HepG2 (cell line): ENCODE measurements around the gene SAP25. TPM values are rescaled to one million over a fixed set of nuclear protein-coding genes. Genes with fewer than 3 reads are reported as not detected.

ENCODE experiments used
- CCAR2 ChIP-seq: fragments of 200-400 bp; formaldehyde crosslinking; optimal IDR thresholded peaks from 2 replicates; pipeline ENCODE3; 2018; ENCODE audit warnings: low read depth, mild to moderate bottlenecking, low read length, moderate library complexity
- DZIP1 ChIP-seq: sonication (generic); formaldehyde crosslinking; IDR thresholded peaks from 2 replicates; pipeline ENCODE4 v1.5.0; 2020; ENCODE audit warnings: mild to moderate bottlenecking, missing genetic modification reagents
- GLI4 ChIP-seq: sonication (generic); formaldehyde crosslinking; IDR thresholded peaks from 2 replicates; pipeline ENCODE4 v1.5.1; 2020; ENCODE audit warnings: missing genetic modification reagents, mild to moderate bottlenecking, moderate library complexity, borderline replicate concordance
- HOXD1 ChIP-seq: sonication (generic); formaldehyde crosslinking; IDR thresholded peaks from 2 replicates; pipeline ENCODE4 v1.5.0; 2020; ENCODE audit warnings: missing genetic modification reagents
- POGZ ChIP-seq: sonication (generic); formaldehyde crosslinking; IDR thresholded peaks from 2 replicates; pipeline ENCODE4 v1.4.0; 2020; ENCODE audit warnings: mild to moderate bottlenecking, missing genetic modification reagents
- POLR2AphosphoS5 ChIP-seq: IDR thresholded peaks from 2 replicates; pipeline ENCODE4 v1.6.1; 2012; ENCODE audit warnings: low read depth, low read length
- TEAD3 ChIP-seq: optimal IDR thresholded peaks from 2 replicates; pipeline ENCODE3; 2016; ENCODE audit warnings: borderline replicate concordance
- THAP11 ChIP-seq: IDR thresholded peaks from 2 replicates; pipeline ENCODE4 v1.6.1; 2016; ENCODE audit warnings: missing biosample characterization, missing genetic modification reagents
- THAP9 ChIP-seq: sonication (generic); formaldehyde crosslinking; IDR thresholded peaks from 2 replicates; pipeline ENCODE4; 2020; ENCODE audit warnings: missing genetic modification reagents, mild to moderate bottlenecking, borderline replicate concordance
- ZBTB33 ChIP-seq: sonication (generic); formaldehyde crosslinking; IDR thresholded peaks from 2 replicates; pipeline ENCODE4 v1.4.0; 2020; ENCODE audit warnings: missing genetic modification reagents
- ZFX ChIP-seq: sonication (generic); formaldehyde crosslinking; IDR thresholded peaks from 2 replicates; pipeline ENCODE4 v1.4.0; 2020; ENCODE audit warnings: mild to moderate bottlenecking, low read depth, missing genetic modification reagents, moderate library complexity
- ZNF251 ChIP-seq: sonication (generic); formaldehyde crosslinking; IDR thresholded peaks from 2 replicates; pipeline ENCODE4 v1.9.0; 2021; ENCODE audit warnings: mild to moderate bottlenecking, missing genetic modification reagents
- ZNF253 ChIP-seq: sonication (generic); formaldehyde crosslinking; IDR thresholded peaks from 2 replicates; pipeline ENCODE4 v1.8.0; 2022; ENCODE audit warnings: mild to moderate bottlenecking, missing genetic modification reagents, borderline replicate concordance
- ZNF260 ChIP-seq: sonication (generic); formaldehyde crosslinking; IDR thresholded peaks from 2 replicates; pipeline ENCODE4 v1.4.0; 2020; ENCODE audit warnings: missing genetic modification reagents, low read depth, mild to moderate bottlenecking, borderline replicate concordance
- ZNF549 ChIP-seq: sonication (generic); formaldehyde crosslinking; IDR thresholded peaks from 2 replicates; pipeline ENCODE4 v1.5.0; 2020; ENCODE audit warnings: missing genetic modification reagents
- ZNF687 ChIP-seq: sonication (generic); formaldehyde crosslinking; IDR thresholded peaks from 2 replicates; pipeline ENCODE4 v1.5.1; 2020; ENCODE audit warnings: mild to moderate bottlenecking, missing genetic modification reagents, moderate library complexity
- ZNF780A ChIP-seq: sonication (generic); formaldehyde crosslinking; IDR thresholded peaks from 2 replicates; pipeline ENCODE4 v1.8.0; 2022; ENCODE audit warnings: mild to moderate bottlenecking, missing genetic modification reagents, moderate library complexity
- polyA plus RNA-seq, 8 experiments: library from polyadenylated mRNA; depleted of rRNA in 3 of 8; stranded (reverse) in 7 of 8; unstranded in 1 of 8; fragments of >200 nt; fragmentation: Illumina TruSeq in 4 of 8; extraction: Trizol in 4 of 8; gene quantifications; 2 replicates each; pipeline versions ENCODE4 v1.2.1 to v1.2.3, GENCODE V29; 2011 to 2016; ENCODE audit warnings: low read depth in 4 of 8, missing spikeins in 1 of 8, mixed read lengths in 1 of 8; ENCODE audit not compliant: insufficient read depth in 1 of 8
- total RNA-seq, 5 experiments: library from RNA; depleted of rRNA; stranded (reverse); fragments of >200 nt; fragmentation: Illumina TruSeq; extraction: Trizol; gene quantifications; 2 replicates each; pipeline ENCODE4 v1.2.3, GENCODE V29; 2016; ENCODE audit warnings: low read depth in 1 of 5

Gene SAP25
- total and polyA plus RNA-seq, 2 of the 13 experiments (the other 11 are each of a cell fraction or from before 2014, with no cell fraction given), result 0.15 to 0.20 TPM

- TF ChIP-seq ZFX (no peak), ZBTB33 (0 out of 2 replicates have a peak, but pooled peaks have one; percentile 13), POGZ (CRISPR knock-in tag) (no peak), ZNF780A (CRISPR knock-in tag) (no peak), HOXD1 (CRISPR knock-in tag) (no peak), THAP11 (CRISPR knock-in tag) (no peak), ZNF687 (CRISPR knock-in tag) (peak; percentile 26; the same call in 1 of the 2 replicates), ZNF253 (CRISPR knock-in tag) (no peak), POLR2AphosphoS5 (peak; percentile 27; the same call in 1 of the 2 replicates), ZNF251 (CRISPR knock-in tag) (no peak), DZIP1 (CRISPR knock-in tag) (no peak), ZNF260 (CRISPR knock-in tag) (no peak), ZNF549 (no peak), THAP9 (CRISPR knock-in tag) (0 out of 2 replicates have a peak, but pooled peaks have one; percentile 6), GLI4 (CRISPR knock-in tag) (no peak), CCAR2 (no peak), TEAD3 (no peak)
Observed at GRCh38 chr7:100562195-100563099, 11.3 kb downstream of the SAP25 start (continued).
